OCI-LY7 (cell line): ENCODE results near the gene PRB4.

ENCODE experiments used
- EZH2phosphoT487 ChIP-seq: fragments of 200-600 bp; sonication (generic); IDR thresholded peaks from 2 replicates; pipeline ENCODE4 v1.6.1; 2018; ENCODE audit warnings: low read depth, borderline replicate concordance, mild to moderate bottlenecking, mixed run types, antibody characterized with exemption, low read length, moderate library complexity, mixed read lengths
- TF ChIP-seq, protein P1 (sequence below): fragments of 200-600 bp; sonication (generic); conservative IDR thresholded peaks from 2 replicates; pipeline ENCODE4 v1.5.1; 2014; ENCODE audit warnings: mild to moderate bottlenecking, antibody characterized with exemption, low read length, moderate library complexity, mixed read lengths

GRCh38 chr12:11273449-11273848 is 36.8 kb downstream of the PRB4 start:
- TF ChIP-seq EZH2phosphoT487 = no peak
- TF ChIP-seq, protein P1, sequence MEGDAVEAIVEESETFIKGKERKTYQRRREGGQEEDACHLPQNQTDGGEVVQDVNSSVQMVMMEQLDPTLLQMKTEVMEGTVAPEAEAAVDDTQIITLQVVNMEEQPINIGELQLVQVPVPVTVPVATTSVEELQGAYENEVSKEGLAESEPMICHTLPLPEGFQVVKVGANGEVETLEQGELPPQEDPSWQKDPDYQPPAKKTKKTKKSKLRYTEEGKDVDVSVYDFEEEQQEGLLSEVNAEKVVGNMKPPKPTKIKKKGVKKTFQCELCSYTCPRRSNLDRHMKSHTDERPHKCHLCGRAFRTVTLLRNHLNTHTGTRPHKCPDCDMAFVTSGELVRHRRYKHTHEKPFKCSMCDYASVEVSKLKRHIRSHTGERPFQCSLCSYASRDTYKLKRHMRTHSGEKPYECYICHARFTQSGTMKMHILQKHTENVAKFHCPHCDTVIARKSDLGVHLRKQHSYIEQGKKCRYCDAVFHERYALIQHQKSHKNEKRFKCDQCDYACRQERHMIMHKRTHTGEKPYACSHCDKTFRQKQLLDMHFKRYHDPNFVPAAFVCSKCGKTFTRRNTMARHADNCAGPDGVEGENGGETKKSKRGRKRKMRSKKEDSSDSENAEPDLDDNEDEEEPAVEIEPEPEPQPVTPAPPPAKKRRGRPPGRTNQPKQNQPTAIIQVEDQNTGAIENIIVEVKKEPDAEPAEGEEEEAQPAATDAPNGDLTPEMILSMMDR = no peak
